ENCODE results near the gene NOSIP. TPM values are rescaled to one million over a fixed set of nuclear protein-coding genes. Genes with fewer than 3 reads are reported as not detected.

Gene NOSIP
- total RNA-seq, 2 donors from 2014 or later: 39.0 to 62.3 TPM

DNA sequence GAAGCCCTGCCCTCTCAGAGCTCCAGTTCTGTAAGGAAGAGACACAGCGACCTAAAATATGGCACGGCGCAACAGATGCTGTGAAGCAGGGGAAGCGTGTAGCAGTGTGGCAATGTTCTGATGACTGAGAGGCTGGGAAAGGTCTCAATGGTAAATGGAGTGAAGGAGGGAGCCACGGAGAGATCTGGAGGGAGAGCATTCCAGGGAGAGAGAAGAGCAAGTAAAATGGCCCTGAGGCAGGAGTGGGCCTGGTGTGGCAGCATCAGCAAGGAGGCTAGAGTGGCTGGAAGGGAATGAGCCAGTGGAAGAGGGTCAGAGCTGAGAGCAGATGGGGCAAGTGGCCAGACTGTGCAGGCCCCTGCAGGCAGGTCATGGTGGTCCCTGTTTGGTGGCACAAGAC is 36.2 kb downstream of the NOSIP start:
- H3K9me3 ChIP-seq: no peaks in the 10 kb centered on the region
- no peak for DNase-seq (ENCODE audit: low spot score)
- H3K36me3 ChIP-seq: no peaks in the 10 kb centered on the region
- no peak overlapping the region for H3K27ac ChIP-seq
- H3K4me1 ChIP-seq: peaks cover 0 to 6% of the 10 kb centered on the region in 2 donors
- H3K27me3 ChIP-seq: no peaks in the 10 kb centered on the region
- TF ChIP-seq CTCF (IDR thresholded peaks at IDR 0.05): no peak
- H3K4me3 ChIP-seq: no peak overlapping the region

- no peak overlapping the region for H3K4me3 ChIP-seq
- H3K27me3 ChIP-seq: no peaks in the 10 kb centered on the region
- H3K27ac ChIP-seq: no peak overlapping the region
- no peak for TF ChIP-seq CTCF (IDR thresholded peaks at IDR 0.05)
- H3K36me3 ChIP-seq: no peaks in the 10 kb centered on the region
- DNase-seq (ENCODE audit: low spot score): no peak
- H3K9me3 ChIP-seq: no peaks in the 10 kb centered on the region
- peaks cover 0 to 6% of the 10 kb centered on the region in 2 donors for H3K4me1 ChIP-seq
Observed at GRCh38 chr19:49543032-49543431, 37.3 kb downstream of the NOSIP start.

- Histone ChIP-seq H3K9me3 (no peaks in the 10 kb centered on the region), H3K4me3 (no peak overlapping the region), H3K27ac (no peak overlapping the region), H3K27me3 (no peaks in the 10 kb centered on the region), H3K4me1 (peaks cover 0 to 6% of the 10 kb centered on the region in 2 donors), H3K36me3 (no peaks in the 10 kb centered on the region)
- no peak for DNase-seq (ENCODE audit: low spot score)
- no peak for TF ChIP-seq CTCF (IDR thresholded peaks at IDR 0.05)
Observed at GRCh38 chr19:49542446-49542845, 37.9 kb downstream of the NOSIP start.

DNA sequence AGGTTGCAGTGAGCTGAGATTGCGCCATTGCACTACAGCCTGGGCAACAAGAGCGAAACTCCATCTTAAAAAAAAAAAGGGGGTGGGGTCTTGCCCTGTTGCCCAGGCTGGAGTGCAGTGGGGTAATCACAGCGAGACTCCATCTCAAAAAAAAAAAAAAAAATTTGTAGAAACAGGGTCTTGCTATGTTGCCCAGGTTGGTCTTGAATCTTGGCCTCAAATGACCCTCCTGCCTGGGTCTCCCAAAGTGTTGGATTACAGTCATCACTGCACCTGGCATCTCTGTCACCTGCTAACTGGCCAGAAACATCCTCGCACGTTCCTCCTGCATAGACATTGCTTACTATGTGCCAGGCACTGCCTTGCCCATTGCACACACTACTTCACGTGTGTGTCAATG is 38.4 kb downstream of the NOSIP start:
- H3K4me3 ChIP-seq: no peak overlapping the region
- peaks cover 0 to 3% of the 10 kb centered on the region in 2 donors for H3K4me1 ChIP-seq
- H3K27me3 ChIP-seq: no peaks in the 10 kb centered on the region
- no peak for DNase-seq (ENCODE audit: low spot score)
- TF ChIP-seq CTCF (IDR thresholded peaks at IDR 0.05): no peak
- H3K36me3 ChIP-seq: no peaks in the 10 kb centered on the region
- H3K27ac ChIP-seq: no peak overlapping the region
- no peaks in the 10 kb centered on the region for H3K9me3 ChIP-seq

GRCh38 chr19:49539192-49539952 is 41.0 kb downstream of the NOSIP start:
- no peak for TF ChIP-seq CTCF (IDR thresholded peaks at IDR 0.05)
- peaks cover 0 to 2% of the 10 kb centered on the region in 2 donors for H3K4me1 ChIP-seq
- H3K4me3 ChIP-seq: no peak overlapping the region
- no peaks in the 10 kb centered on the region for H3K9me3 ChIP-seq
- no peaks in the 10 kb centered on the region for H3K36me3 ChIP-seq
- no peak for DNase-seq (ENCODE audit: low spot score)
- no peaks in the 10 kb centered on the region for H3K27me3 ChIP-seq
- no peak overlapping the region for H3K27ac ChIP-seq

DNA sequence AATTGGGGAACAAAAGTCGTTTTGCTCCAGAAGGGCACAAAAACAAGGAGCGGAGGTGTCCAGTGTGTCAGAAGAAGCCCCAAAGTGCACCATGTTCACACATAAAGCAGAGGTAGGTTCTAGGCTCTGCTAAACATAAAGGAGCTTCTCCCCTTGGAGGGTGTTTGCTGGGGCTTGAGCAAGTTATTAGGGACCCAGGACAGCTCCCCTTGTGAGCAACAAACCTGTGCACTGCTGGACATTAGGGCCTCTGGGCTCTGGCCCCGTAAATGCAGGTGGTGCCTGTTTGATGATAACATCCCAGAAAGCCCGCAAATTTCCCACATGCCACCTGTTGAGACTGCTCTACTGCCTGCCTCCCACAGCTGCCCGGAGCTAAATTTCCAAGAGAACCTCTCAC is 41.7 kb downstream of the NOSIP start:
- H3K27me3 ChIP-seq: no peaks in the 10 kb centered on the region
- no peak overlapping the region for H3K4me3 ChIP-seq
- TF ChIP-seq CTCF (IDR thresholded peaks at IDR 0.05): no peak
- no peaks in the 10 kb centered on the region for H3K36me3 ChIP-seq
- H3K27ac ChIP-seq: no peak overlapping the region
- no peak for DNase-seq (ENCODE audit: low spot score)
- H3K9me3 ChIP-seq: no peaks in the 10 kb centered on the region
- peaks cover 0 to 8% of the 10 kb centered on the region in 2 donors for H3K4me1 ChIP-seq

All from right atrium auricular region (tissue), 2 donors.